T-helper 2 cell (primary cell): ENCODE data around the gene DAPK2.

Experiments
- DNase-seq, 5 experiments: peaks; one replicate each; pipeline versions ENCODE4 v3.0.0 to v3.0.0-alpha.2; 2012 to 2022

The DAPK2 gene

DNA sequence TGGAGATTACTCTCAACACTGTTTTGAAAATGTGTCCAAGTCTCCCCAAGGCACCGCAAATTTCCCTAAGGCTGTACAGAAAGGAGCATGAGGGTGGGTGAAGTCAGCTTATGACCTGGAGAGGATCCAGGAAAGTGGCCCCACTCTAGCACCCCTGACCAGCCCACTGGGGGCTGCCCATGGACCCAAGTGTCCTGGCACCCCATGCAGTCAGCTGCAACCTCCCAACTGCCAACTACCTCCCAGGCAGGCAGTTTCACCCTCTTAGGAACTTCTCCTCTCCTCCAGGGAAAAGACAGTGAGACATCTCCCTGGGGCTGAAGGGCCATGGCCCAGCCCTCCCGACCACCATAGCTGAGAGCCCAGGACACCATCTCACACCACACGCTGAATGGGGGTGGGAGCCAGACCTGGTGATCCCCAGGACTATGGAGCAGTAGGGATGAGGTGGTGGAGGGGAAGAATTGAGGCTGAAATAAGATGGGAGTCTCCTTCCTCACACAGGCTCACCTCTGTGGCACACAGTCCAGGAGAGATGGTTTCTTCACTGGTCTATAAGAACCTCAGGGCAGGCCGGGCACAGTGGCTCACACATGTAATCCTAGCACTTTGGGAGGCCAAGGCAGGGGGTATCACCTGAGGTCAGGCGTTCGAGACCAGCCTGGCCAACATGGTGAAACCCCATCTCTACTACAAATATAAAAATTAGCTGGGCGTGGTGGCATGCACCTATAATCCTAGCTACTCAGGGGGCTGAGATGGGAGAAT lies 104.4 kb downstream of the DAPK2 start:
- DNase-seq: no peak

DNA sequence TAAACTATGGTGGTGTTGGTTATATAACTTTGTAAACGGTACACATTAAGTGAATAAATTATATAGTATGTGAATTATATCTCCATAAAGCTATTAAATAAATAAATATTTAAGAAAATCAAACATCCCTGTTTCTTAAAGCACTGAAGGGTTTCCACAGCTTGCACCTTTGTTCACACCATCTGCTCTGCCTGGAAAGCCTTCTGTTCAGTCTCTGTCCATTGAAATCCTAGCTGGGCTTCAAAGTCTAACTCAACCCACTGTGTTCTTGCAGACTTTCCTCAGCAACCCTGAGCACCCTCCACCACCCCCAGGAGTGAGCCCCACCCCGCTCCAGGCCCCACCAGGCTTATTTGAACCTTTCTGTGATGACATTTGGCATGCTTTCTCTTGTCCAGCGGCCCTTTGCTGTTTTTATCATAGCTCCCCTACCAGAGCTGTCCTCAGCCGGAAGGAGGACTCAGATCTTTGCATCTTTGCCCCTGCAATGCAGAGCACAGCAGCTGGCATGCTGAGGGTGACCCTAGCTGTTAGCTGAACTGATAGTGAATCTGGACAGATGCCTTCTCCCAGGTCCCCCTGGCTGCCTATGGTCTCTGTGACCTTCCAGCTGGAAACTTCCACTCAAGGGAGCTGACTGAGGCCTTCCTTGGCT lies 105.2 kb downstream of the DAPK2 start:
- DNase-seq: no peak

GRCh38 chr15:63939531-63940130 lies 106.7 kb downstream of the DAPK2 start:
- peak in 2 of 5 experiments; percentile 11 to 68 for DNase-seq

DNA sequence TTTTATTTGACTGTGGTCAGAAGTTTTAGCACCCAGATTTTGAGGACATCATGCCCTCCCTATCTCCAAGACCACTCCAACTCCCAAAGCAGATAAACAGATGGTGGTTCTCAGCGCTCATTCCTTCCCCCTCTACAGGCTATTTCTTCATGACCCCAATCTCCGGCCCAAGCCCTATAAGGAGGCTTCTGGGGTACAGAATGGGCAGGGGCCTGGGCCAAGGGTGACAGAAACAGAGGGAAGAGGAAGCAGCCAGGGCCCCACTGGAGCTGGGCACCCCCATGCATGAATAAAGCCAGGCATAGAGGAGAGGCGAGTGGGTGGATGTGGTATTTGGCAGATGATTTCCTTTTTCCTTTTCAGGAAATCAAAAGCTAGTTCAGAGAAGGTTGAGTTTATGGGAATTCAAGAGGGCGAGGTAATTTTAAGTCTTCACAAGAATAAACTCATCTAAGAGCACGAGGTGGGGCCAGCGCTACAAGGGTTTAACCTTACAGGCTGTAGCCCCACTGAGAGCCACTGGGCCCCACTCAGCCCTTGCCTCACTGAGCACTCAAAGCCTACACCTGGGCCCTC lies 107.7 kb downstream of the DAPK2 start:
- no peak for DNase-seq

DNA sequence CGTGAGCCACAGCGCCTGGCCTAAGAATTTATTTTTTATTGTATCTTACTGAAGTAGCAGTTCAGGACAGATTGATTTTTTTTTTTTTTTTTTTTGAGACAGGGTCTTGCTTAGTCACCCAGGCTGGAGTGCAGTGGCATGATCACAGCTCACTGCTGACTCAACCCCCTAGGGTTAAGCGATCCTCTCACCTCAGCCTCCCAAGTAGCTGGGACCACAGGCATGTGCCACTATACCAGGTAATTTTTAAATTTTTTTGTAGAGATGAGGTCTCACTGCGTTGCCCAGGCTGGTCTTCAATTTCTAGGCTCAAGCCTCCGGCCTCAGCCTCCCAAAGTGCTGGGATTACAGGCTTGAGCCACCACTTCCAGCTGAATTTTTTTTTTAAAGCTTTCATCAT lies 112.8 kb downstream of the DAPK2 start:
- peak in 1 of 5 experiments; percentile 29 for DNase-seq

- no peak for DNase-seq
Observed at GRCh38 chr15:63931556-63931955, 114.7 kb downstream of the DAPK2 start.

DNA sequence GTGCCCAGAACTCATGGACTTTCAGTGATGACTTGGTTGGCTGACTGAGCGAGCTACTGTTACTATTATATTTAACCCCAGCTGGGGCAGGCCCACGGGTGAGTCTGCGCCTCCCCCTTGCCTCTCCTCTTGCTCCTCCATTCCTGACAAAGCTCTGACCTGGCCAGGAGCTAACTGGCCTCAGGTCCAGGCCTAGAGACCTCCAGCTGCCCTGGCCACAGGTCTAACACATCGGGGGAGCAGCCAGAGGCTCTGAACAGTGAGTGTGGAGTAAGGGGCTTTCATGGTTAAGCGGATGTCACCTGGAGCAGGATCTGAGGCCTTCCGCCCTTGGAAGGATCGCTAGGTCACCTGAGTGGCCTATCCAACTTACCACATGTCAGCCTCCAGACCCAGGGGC lies 116.3 kb downstream of the DAPK2 start:
- no peak for DNase-seq

GRCh38 chr15:63928185-63928842 lies 118.0 kb downstream of the DAPK2 start:
- no peak for DNase-seq

- DNase-seq: no peak
Observed at GRCh38 chr15:63923993-63924950, 122.0 kb downstream of the DAPK2 start.

GRCh38 chr15:63922916-63923315 lies 123.4 kb downstream of the DAPK2 start:
- no peak for DNase-seq

DNA sequence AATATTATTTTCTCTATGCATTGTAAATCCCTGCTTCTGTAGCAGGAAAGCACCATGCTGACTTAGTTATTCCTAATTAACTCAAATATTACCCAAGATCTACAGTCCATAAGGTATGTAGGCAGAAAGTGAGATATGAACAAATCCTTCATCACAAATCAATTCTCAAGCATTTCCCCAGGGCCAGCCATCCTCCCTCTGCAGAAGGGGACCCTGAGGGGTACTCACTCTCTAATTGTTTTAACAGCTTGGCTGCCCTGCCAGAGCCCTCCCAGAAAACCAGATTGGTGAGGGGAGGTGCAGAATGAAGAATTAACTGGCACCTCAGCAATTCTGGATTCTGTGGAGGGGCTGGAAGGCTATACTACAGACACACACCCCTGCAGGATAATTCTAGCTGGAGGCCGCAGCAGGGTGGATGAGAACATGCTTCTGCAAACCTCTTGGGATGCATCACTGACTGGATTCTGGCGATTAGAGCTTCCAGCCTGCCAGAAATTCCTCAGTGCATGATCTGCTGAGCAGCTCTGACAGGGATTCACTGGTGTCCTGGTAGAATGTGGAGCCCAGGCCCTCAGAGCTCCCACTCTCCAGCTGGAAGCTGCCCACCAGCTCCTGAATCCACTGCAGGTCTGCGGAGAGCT lies 123.9 kb downstream of the DAPK2 start:
- DNase-seq: no peak

DNA sequence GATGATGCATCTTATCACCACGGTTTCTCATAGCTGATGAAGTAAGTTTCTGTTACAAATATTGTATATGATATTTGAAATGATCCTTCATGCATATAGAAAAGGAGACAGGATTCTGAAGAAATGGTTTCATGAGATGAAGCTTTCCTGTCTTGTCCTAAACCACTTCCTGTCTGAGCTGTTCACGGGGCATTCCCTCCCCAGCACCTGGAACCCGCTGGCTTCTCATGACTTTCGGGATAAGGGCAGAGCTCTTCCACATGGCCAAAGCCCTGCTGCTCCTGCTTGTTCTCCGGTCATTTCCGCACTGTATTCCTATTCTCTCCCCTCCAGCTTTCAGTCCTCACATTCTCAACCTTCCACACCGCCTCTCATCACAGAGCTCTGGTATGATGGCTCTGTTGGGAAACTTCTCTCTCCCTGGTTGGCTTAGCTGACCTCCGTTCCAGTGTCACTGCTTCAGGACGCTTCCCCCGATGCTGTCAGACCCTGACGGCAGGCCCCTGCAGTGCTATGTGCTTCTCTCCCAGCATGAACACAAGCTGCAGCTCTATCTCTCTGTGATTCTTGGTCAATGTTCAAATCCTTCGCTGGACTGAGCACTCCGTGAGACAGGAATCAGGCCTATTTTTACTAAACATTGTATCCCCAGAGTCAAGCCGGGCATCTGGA lies 125.6 kb downstream of the DAPK2 start:
- no peak for DNase-seq

DNA sequence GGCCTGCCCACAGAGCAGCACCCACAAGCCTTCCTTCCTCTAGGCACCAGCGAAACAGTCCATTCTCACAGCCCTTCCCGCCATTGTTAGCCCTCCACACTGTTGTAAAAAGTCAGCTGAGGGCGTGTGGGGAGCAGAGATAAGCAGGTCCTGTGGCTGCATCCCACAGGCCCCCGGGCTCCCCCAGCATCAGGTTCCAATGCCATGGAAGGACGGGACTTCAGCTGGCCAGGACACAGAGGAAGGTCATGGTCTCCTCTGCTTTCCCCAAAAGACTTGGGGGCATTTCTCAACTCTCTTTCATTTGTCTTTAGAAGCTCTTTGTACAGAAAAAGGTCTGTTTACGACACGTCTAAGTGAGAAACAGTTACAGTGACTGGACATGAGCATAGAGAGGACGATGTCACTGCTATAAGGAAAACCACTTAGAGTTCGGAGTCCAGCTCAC lies 127.4 kb downstream of the DAPK2 start:
- DNase-seq: no peak

DNA sequence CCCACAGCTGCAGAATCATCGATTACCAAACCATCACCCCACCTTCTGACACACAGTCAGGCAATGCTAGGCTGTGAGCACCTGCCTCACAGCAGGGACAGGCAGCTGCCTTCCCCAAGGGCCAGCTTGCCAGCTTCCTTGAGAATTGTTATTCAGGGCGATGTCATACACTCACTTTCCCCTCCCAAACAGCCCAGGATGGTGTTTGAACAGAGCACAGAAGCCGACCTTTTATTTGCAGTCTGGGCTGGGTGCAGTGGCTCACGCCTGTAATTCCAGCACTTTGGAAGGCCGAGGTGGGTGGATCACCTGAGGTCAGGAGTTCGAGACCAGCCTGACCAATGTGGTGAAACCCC lies 128.0 kb downstream of the DAPK2 start:
- DNase-seq: no peak

DNA sequence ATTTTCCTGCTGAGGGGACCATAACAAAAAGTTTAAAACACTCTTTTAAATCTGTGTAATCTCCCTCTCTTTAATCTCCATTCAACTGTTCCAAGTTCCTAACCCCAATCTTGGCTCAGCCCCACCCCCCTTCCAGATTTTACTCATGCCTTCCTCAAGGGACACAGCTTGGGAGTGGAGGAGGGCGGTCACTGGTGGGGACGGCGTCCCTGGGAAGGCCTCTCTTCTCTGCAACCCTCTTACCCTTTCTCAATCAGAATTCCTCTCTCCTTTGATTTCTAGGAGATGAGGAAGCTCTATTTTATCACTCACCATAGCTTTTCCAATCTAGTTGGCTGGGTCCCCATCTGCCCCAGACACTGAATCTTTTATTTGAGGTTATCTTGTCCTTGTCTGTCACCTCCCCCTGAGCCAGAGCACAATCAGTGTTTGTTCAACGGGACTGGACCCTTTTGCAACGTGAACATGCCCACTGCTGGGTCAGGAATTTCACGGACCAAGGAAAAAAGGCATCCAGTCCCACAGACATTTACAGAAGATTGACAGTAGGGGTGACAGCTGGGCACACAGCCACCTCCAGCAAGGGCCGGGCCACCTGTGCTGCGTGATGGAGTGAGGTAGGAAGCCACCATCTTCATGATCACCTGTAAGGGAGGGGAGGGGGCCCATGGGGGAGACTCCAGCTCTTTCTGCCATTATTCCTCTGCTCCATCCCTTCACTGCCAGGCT lies 128.5 kb downstream of the DAPK2 start:
- no peak for DNase-seq

DNA sequence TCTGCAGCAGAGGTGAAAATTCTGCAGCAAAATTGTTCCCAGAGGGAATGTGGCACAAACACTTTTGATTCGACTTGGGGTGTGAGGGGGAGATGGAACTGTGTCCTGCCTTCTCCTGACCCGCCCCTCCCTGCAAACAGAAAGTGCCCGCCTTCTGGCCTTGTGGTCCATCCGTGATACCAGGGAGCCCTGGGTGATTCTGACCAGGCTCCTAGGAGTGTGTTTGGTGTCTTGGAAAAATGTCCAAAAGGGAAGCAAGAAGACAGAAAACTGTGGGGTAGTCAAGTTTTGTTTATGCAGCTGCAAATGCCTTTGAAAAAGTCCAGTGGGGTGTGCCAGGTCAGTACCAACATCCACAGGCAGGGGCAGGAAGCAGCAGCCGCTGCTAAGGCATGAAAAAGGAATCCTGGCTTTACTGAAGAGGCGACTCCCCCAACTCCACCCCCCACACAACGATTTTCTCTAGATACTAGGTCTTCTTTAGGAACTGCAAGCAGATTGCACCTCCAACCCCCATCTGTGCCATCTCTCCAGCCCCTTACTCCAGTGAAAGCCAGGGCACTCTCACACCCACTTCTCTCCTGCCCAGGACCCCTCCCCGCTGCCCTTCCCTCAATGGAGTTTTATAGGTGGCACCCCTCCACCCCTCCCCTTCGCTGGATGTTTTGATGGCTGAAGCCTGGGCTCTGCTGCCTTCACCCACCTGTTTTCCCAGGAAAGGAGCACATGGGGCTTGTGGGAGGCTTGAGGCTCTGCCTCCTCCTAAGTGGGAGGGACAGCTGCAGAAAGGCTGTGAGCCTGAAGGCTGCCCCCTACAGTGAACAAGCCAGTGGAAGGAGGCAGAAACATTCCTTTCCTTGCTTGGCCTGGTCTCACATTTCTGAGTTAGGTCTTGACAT lies 130.2 kb downstream of the DAPK2 start:
- DNase-seq: no peak

GRCh38 chr15:63915209-63915872 lies 130.9 kb downstream of the DAPK2 start:
- no peak for DNase-seq

DNA sequence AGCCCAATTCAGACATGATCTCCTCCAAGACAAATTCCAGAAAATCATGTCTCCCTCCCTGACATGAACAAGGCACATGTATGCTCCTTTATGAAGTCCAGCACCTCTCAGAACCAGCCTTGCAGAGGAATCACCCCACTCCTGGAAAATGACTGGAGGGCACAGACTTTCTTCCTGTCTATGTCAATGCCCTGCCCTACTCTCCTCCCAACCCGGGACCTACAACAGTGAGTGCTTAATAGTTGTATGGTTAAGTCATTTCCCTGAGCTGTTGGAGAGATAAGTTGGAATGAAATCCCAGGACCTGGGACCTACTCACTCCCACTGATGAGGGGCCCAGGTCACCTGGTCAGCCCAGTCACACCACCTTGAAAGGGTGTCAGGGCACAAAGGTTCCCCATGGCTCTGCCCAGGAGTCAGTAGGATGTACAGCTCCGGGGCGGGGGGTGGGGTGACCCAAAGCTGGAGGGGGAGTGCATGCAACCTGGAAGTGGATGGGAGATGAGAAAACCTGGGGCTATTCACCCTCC lies 132.4 kb downstream of the DAPK2 start:
- no peak for DNase-seq
